Aorta (tissue), 5 donors: Measurements from ENCODE around the gene CELF2. TPM values are rescaled to one million over a fixed set of nuclear protein-coding genes. Genes with fewer than 3 reads are reported as not detected.
A peak's percentile ranks its signal among the peaks of the same experiment; 100 is the strongest.

ENCODE experiments used
- ATAC-seq: fragments of 200-7000 bp; cut with Tn5 transposase; one replicate; pipeline ENCODE4 v1.9.1; 2022; ENCODE audit warnings: moderate library complexity; ENCODE audit not compliant: low FRiP score
- DNase-seq, 2 donors: peaks; one replicate each; pipeline ENCODE4 v3.0.0-alpha.2; 2020
- H3K27ac ChIP-seq, 2 donors: one replicate each; pipeline ENCODE4 v1.5.1; 2013; ENCODE audit warnings: low read length in 2 of 2, mild to moderate bottlenecking in 2 of 2, moderate library complexity in 2 of 2, control low read depth in 1 of 2, inconsistent platforms in 1 of 2, low read depth in 1 of 2
- H3K27me3 ChIP-seq, 2 donors: one replicate each; pipeline ENCODE4 v1.6.1; 2013; ENCODE audit warnings: control low read depth in 1 of 2, low read length in 1 of 2, mild to moderate bottlenecking in 1 of 2, moderate library complexity in 1 of 2; ENCODE audit not compliant: insufficient read depth in 2 of 2, control insufficient read depth in 1 of 2
- H3K36me3 ChIP-seq, 2 donors: one replicate each; pipeline ENCODE4 v1.6.1; 2013; ENCODE audit warnings: control low read depth in 1 of 2, low read length in 1 of 2, mild to moderate bottlenecking in 1 of 2; ENCODE audit not compliant: insufficient read depth in 2 of 2, control insufficient read depth in 1 of 2
- H3K4me1 ChIP-seq, 2 donors: one replicate each; pipeline ENCODE4 v1.6.1; 2013; ENCODE audit warnings: low read length in 2 of 2, control low read depth in 1 of 2, mild to moderate bottlenecking in 1 of 2, moderate library complexity in 1 of 2; ENCODE audit not compliant: insufficient read depth in 2 of 2, control insufficient read depth in 1 of 2
- H3K4me3 ChIP-seq, 2 donors: one replicate each; pipeline ENCODE4 v1.5.1; 2013; ENCODE audit warnings: low read length in 2 of 2, control low read depth in 1 of 2, mild to moderate bottlenecking in 1 of 2
- H3K9me3 ChIP-seq: one replicate; pipeline ENCODE4 v1.6.1; 2013; ENCODE audit warnings: mild to moderate bottlenecking, low read length; ENCODE audit not compliant: control insufficient read depth
- WGBS, 2 donors: extraction: QIAGEN DNeasy Blood & Tissue Kit; methylation state at CpG; one replicate each; pipeline ENCODE4 v1.1.7; 2013; 5-methylcytosine and 5-hydroxymethylcytosine counted together
- intact Hi-C, 2 donors: fragments of 100-400 bp; cut with DNase I; formaldehyde crosslinking; loops; one replicate each; pipeline versions ENCODE4 v1.14.2 to v1.15.0; 2022
- polyA plus RNA-seq, 2 donors: library from polyadenylated mRNA; stranded (reverse); fragments of 200-250 nt; gene quantifications; one replicate each; pipeline ENCODE4 v1.2.3, GENCODE V29; 2013
- total RNA-seq, 2 donors: library from RNA; stranded (reverse); fragmentation: NEBNext Ultra II Directional; extraction: Animal tissue kit (Norgen Biotek cat#: 25700); gene quantifications; one replicate each; pipeline ENCODE4 v1.2.1, GENCODE V29; 2021
- donor health status: healthy with polysubstance abuse.
- donor health status: Bipolar disorder and iron deficiency.
- donor health status: DM: no; HTN: no; CAD: no.
- donor health status: DM: no; HTN: no; CAD: no.
- donor health status: DM: yes; HTN: yes; CAD: no.

CELF2 gene
- total and polyA plus RNA-seq, 4 donors: 10.9 to 55.4 (median 36.4) TPM

DNA sequence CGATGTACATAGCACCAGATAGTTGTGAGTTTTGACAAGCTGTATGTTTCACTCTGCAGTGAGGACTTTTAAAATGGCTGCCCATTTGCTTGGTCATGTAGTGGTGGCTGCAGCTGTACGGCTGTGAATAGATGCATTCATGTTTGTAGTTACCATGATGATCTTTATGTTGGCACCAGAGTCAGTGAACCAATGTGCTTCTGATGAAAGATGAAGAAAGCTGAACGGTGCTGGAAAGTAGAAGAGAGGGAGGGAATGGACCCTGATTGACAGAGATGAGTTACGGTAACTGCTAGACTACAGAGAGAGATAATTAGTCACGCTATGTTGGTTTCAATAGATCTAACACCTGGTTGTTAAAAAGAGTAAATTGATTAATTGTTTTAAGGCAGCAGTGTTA, 256.8 kb downstream of the CELF2 start:
- Histone ChIP-seq H3K9me3 (no peaks in the 10 kb centered on the region), H3K27me3 (no peaks in the 10 kb centered on the region), H3K4me3 (no peak overlapping the region), H3K4me1 (no peaks in the 10 kb centered on the region), H3K36me3 (peaks cover 0 to 5% of the 10 kb centered on the region in 2 donors), H3K27ac (no peak overlapping the region)
- 84 to 89% methylated on average over 5 of the region's 5 CpGs for WGBS, 2 donors
- intact Hi-C loops: loop anchor here in 1 of 2 donors (10.0 kb wide), 1 partner anchor 220 kb away; no protein-coding TSS in a partner anchor
- DNase-seq: no peak
- ATAC-seq: no peak

DNA sequence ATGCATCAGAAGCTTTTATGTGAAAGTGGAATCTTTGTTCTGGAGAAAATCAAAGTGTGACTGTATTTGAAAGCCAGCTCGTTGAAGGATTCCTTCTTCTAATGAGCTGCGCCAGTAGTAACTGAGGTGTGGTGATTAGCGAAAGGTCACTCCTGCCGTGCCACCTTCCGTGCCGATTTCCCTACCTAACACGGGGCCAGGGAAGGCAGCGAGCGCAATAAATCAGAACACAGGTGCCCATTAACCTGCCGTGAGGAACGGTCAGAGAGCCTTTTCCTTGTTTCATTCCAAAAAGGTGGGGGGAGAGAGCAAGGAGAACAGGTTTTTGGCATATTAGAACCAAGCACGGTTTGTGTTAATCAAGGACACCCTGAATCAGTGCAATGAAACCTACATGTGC, 258.0 kb downstream of the CELF2 start:
- Histone ChIP-seq H3K36me3 (peaks cover 0 to 8% of the 10 kb centered on the region in 2 donors), H3K4me3 (no peak overlapping the region), H3K27ac (no peak overlapping the region), H3K4me1 (no peaks in the 10 kb centered on the region), H3K27me3 (no peaks in the 10 kb centered on the region), H3K9me3 (no peaks in the 10 kb centered on the region)
- no peak for ATAC-seq
- intact Hi-C loops: loop anchor here in 1 of 2 donors (10.0 kb wide), 1 partner anchor 221 kb away; no protein-coding TSS in a partner anchor
- 81 to 87% methylated on average over 12 of the region's 12 CpGs for WGBS, 2 donors
- no peak for DNase-seq

DNA sequence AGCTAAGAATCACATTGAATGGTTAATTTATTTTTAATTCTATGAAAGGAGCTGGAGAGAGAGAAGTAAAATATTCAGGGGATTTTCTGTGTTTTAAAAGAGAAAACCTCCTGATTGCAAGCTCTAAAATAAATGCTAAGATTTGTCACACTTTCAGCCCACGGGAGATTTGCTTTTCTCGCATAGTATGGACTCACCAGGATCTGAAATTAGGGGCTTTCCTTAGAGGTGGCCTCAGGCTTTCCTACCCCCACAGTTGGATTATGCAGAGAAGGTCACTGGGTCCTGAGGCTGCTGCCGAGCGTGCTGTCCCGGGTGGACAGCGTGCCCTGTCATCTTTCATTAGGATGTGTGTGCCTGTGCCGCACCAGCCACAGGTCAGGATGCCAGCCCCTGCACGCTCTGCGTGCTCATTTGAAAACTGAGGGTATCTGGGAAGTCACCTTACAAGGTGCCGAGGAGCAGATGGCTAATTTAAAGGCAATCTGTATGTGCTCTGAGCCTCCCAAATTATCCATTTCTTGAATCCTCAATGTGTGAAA, 258.8 kb downstream of the CELF2 start:
- WGBS, 2 donors: 88 to 93% methylated on average over 10 of the region's 10 CpGs
- no peak for DNase-seq
- ATAC-seq: no peak
- no peak overlapping the region for H3K4me3 ChIP-seq
- H3K27me3 ChIP-seq: no peaks in the 10 kb centered on the region
- intact Hi-C loops: loop anchor here in 1 of 2 donors (10.0 kb wide), 1 partner anchor 222 kb away; no protein-coding TSS in a partner anchor
- no peaks in the 10 kb centered on the region for H3K4me1 ChIP-seq
- H3K27ac ChIP-seq: no peak overlapping the region
- peaks cover 0 to 8% of the 10 kb centered on the region in 2 donors for H3K36me3 ChIP-seq
- H3K9me3 ChIP-seq: no peaks in the 10 kb centered on the region

DNA sequence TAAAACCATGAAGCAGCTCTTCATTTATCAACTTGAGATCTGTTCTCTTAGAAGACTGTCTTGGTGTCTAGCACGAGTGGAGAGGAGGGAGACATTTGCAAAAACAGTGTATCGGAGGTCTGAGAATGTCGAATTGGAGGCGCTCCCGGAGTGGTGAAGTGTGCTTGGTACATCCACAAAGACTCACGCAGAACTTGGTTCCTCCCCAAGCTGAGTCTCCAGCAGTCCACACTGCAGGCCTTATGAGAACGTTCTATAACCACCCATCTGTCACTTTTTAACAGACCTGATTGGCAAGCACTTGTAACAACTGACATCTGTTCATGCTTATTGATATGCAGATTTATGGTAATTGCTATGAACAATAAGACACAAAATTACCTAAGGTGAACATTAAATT, 261.6 kb downstream of the CELF2 start:
- peaks cover 0 to 8% of the 10 kb centered on the region in 2 donors for H3K36me3 ChIP-seq

DNA sequence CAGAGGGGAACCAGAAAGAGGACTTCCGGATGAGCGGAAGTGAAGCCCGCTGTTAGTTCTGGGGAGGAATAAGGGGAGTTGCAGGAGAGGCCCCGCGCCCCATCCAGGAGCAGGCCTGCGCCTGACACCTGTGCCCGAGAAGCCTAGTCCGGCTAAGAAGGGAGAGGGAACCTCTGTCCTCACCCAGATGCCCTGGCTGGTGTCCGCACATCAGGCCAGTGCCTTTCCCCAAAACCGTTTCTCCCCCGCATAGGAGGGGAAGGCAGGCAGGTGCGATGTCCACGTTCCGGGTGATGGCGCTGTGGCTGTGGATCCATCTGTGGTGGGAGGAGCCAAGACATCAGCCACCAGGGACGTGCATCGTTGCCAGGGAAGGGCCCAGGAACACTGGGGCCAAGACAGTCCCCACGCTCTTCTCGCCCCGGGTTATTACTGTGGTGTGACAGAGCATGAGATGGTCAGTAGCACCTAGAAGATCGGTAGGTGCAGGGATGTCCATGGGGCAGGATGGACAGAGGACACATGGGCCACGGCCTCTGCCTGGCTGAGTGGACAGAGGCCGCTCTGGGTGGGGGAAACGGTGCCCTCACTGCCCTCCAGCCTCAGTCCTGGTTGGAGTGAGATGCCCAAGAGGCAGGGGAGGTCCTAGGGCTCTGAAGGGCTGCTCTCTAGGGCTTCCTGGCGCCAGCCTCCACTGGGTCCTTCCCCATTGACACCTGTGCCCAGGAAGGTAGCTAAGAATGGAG, 262.7 kb downstream of the CELF2 start:
- no peak overlapping the region for H3K4me3 ChIP-seq
- ATAC-seq (no peak), DNase-seq (no peak)
- no peaks in the 10 kb centered on the region for H3K4me1 ChIP-seq
- peaks cover 0 to 8% of the 10 kb centered on the region in 2 donors for H3K36me3 ChIP-seq
- no peaks in the 10 kb centered on the region for H3K27me3 ChIP-seq
- WGBS, 2 donors: 95 to 97% methylated on average over 25 of the region's 25 CpGs
- no peak overlapping the region for H3K27ac ChIP-seq
- H3K9me3 ChIP-seq: no peaks in the 10 kb centered on the region
- intact Hi-C loops: no loop called here

More for the DNA sequence above, 261.6 kb downstream of the CELF2 start:
- no peak for ATAC-seq
- DNase-seq: no peak
- intact Hi-C loops: loop anchor here in 1 of 2 donors (10.0 kb wide), 1 partner anchor 225 kb away; no protein-coding TSS in a partner anchor
- Histone ChIP-seq H3K9me3 (no peaks in the 10 kb centered on the region), H3K27me3 (no peaks in the 10 kb centered on the region), H3K4me3 (no peak overlapping the region), H3K27ac (no peak overlapping the region), H3K4me1 (no peaks in the 10 kb centered on the region)
- 76 to 87% methylated on average over 7 of the region's 7 CpGs for WGBS, 2 donors

DNA sequence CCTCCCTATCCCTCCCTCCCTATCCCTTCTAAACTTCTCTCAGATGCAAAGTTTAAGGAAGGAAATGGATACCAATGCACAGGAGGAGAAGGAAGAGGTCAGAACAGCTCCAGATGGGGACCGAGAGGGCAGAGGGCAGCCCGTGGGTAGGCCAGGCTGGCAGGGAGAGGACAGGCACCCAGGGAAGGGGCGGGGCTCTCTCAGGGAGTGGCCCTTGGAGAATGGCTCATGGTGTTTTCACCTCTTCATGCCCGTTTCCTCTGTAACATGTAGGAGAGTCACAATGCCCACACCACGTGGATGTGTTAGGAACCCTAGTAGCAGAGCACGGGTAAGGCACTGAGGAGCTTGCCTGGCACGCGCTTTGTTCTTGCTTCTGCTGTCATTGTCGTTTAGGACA, 264.5 kb downstream of the CELF2 start:
- Histone ChIP-seq H3K36me3 (peaks cover 0 to 7% of the 10 kb centered on the region in 2 donors), H3K4me3 (no peak overlapping the region), H3K9me3 (no peaks in the 10 kb centered on the region), H3K4me1 (no peaks in the 10 kb centered on the region), H3K27me3 (no peaks in the 10 kb centered on the region), H3K27ac (no peak overlapping the region)
- peak; percentile 20 for ATAC-seq
- no peak for DNase-seq
- 81 to 94% methylated on average over 9 of the region's 9 CpGs for WGBS, 2 donors
- intact Hi-C loops: no loop called here

DNA sequence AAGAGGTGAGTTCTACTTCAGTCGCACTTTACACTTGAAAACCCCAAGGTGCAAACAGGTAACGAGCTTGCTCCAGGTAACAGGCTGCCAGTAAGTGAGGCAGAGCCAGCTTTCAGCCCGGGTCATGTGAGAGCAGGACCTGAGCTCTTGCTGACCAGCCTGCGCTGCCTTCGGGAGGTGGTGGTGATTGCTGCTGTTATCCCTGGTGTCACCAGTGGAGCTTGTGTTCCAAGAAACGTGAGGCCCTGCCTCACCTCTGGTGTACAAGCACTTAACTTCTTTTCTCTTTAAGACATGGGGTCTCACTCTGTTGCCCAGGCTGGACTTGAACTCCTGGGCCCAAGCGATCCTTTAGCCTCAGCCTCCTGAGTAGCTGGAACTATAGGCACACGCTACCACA, 265.0 kb downstream of the CELF2 start:
- Histone ChIP-seq H3K4me3 (no peak overlapping the region), H3K27me3 (no peaks in the 10 kb centered on the region), H3K27ac (no peak overlapping the region), H3K36me3 (peaks cover 0 to 7% of the 10 kb centered on the region in 2 donors), H3K4me1 (no peaks in the 10 kb centered on the region), H3K9me3 (no peaks in the 10 kb centered on the region)
- 97% methylated on average over 8 of the region's 8 CpGs for WGBS, 2 donors
- ATAC-seq: no peak
- intact Hi-C loops: no loop called here
- no peak for DNase-seq

DNA sequence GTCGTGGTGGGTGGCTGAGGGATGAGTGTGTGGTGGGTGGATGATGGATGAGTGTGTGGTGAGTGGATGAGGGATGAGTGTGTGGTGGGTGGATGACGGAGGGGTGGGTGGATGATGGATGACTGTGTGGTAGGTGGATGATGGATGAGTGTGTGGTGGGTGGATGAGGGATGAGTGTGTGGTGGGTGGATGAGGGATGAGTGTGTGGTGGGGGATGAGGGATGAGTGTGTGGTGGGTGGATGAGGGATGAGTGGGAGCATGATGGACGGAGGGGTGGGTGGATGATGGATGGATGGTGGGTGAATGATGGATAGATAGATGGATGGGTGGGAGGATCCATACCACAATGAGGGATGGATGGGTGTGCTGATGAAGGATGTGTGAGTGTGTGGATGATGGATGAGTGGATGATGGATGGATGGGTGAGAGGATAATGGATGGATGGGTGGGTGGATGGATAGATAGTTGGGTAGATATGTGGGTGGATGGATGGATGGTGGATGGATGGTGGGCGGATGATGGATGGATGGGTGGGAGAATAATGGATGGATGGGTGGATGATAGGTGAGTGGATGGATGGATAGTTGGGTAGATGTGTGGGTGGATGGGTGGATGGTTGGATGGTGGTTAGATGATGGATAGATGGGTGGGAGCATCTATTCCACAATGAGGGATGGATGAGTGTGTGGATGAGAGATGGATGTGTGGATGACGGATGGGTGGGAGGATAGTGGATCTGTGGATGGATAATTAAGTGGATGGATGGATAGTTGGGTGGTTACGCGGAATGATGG, 266.8 kb downstream of the CELF2 start:
- DNase-seq (no peak), ATAC-seq (no peak)
- intact Hi-C loops: no loop called here
- H3K4me1 ChIP-seq: no peaks in the 10 kb centered on the region
- no peak overlapping the region for H3K4me3 ChIP-seq
- 98% methylated on average over 6 of the region's 7 CpGs for WGBS, 2 donors
- peaks cover 0 to 6% of the 10 kb centered on the region in 2 donors for H3K36me3 ChIP-seq
- no peaks in the 10 kb centered on the region for H3K27me3 ChIP-seq
- no peaks in the 10 kb centered on the region for H3K9me3 ChIP-seq
- no peak overlapping the region for H3K27ac ChIP-seq
